H1 (cell line): ENCODE measurements around the gene CTCF. TPM values are rescaled to one million over a fixed set of nuclear protein-coding genes. Genes with fewer than 3 reads are reported as not detected.

Experiments
- CTCF ChIA-PET: fragments of 300-600 bp; sonication (Branson Sonifier 250); formaldehyde crosslinking; loops from one replicate; lab custom pipeline; 2021; ENCODE audit not compliant: partially characterized antibody; lab: Charles Lee
- POLR2A ChIA-PET: fragments of 300-600 bp; sonication (Branson Sonifier 250); formaldehyde crosslinking; loops from one replicate; lab custom pipeline; 2021; ENCODE audit warnings: inconsistent platforms; ENCODE audit not compliant: partially characterized antibody; lab: Charles Lee
- DNase-seq, 2 experiments: peaks; one replicate each; pipeline versions ENCODE4 v3.0.0 to v3.0.0-alpha.2; 2010 to 2022; ENCODE audit warnings: low spot score in 2 of 2, low read depth in 1 of 2, mixed read lengths in 1 of 2
- FAIRE-seq: peaks from 2 replicates; lab custom pipeline; 2011; peaks lifted over from hg19 to GRCh38; lab: Jason Lieb, UNC
- H2AFZ ChIP-seq: 2 replicates; pipeline ENCODE4 v1.8.1; 2012; ENCODE audit warnings: low read length, inconsistent platforms
- H2AK5ac ChIP-seq: 2 replicates; pipeline ENCODE4 v1.6.1; 2013; ENCODE audit warnings: low read depth, low read length
- H2BK120ac ChIP-seq: replicated peaks from 2 replicates; pipeline ENCODE3; 2013; ENCODE audit warnings: low read depth, low read length, inconsistent platforms
- H2BK12ac ChIP-seq: 2 replicates; pipeline ENCODE4 v1.6.1; 2013; ENCODE audit warnings: low read depth, low read length
- H2BK15ac ChIP-seq: 2 replicates; pipeline ENCODE4 v1.6.1; 2013; ENCODE audit warnings: low read length
- H2BK20ac ChIP-seq: 2 replicates; pipeline ENCODE4 v1.6.1; 2013; ENCODE audit warnings: low read length
- H2BK5ac ChIP-seq: 2 replicates; pipeline ENCODE4 v1.6.1; 2013; ENCODE audit warnings: low read depth, low read length
- H3K14ac ChIP-seq: 2 replicates; pipeline ENCODE4 v1.6.1; 2013; ENCODE audit warnings: inconsistent platforms; ENCODE audit not compliant: insufficient read length
- H3K18ac ChIP-seq: 2 replicates; pipeline ENCODE4 v1.6.1; 2013; ENCODE audit warnings: low read length; ENCODE audit errors: extremely low read depth
- H3K23ac ChIP-seq: 2 replicates; pipeline ENCODE4 v1.6.1; 2013; ENCODE audit warnings: inconsistent platforms; ENCODE audit not compliant: insufficient read length
- H3K23me2 ChIP-seq: 2 replicates; pipeline ENCODE4 v1.6.1; 2013; ENCODE audit warnings: low read depth, low read length
- H3K27ac ChIP-seq: 2 replicates; pipeline ENCODE4 v1.6.1; 2011; ENCODE audit warnings: low read depth, low read length, inconsistent platforms
- H3K27me3 ChIP-seq, 4 experiments: replicated peaks in 1 of 4; 1 replicate in 1 of 4; 2 replicates in 3 of 4; pipeline versions ENCODE4 v1.6.1 to v1.8.1; 2011 to 2013; ENCODE audit warnings: low read length in 3 of 4, mild to moderate bottlenecking in 3 of 4, inconsistent platforms in 2 of 4, mixed read lengths in 2 of 4, moderate library complexity in 1 of 4; ENCODE audit not compliant: control insufficient read depth in 3 of 4, insufficient read depth in 3 of 4; ENCODE audit errors: extremely low read depth in 1 of 4
- H3K36me3 ChIP-seq, 4 experiments: 2 replicates each; pipeline versions ENCODE4 v1.6.1 to v1.8.1; 2011 to 2013; ENCODE audit warnings: mild to moderate bottlenecking in 4 of 4, low read length in 3 of 4, moderate library complexity in 2 of 4, control low read depth in 1 of 4, inconsistent platforms in 1 of 4; ENCODE audit not compliant: insufficient read depth in 4 of 4, control insufficient read depth in 2 of 4
- H3K4ac ChIP-seq: replicated peaks from 2 replicates; pipeline ENCODE3; 2013; ENCODE audit warnings: low read length, low read depth, mixed read lengths, inconsistent platforms; ENCODE audit not compliant: insufficient read length
- H3K4me1 ChIP-seq, 4 experiments: replicated peaks in 1 of 4; 1 replicate in 1 of 4; 2 replicates in 3 of 4; pipeline versions ENCODE4 v1.6.1 to v1.8.1; 2011 to 2013; ENCODE audit warnings: low read length in 3 of 4, inconsistent platforms in 2 of 4, mixed read lengths in 1 of 4; ENCODE audit not compliant: insufficient read depth in 4 of 4, control insufficient read depth in 3 of 4
- H3K4me2 ChIP-seq, 2 experiments: 2 replicates each; pipeline versions ENCODE4 v1.6.1 to v1.8.1; 2011 to 2013; ENCODE audit warnings: low read depth in 2 of 2, low read length in 2 of 2, control low read depth in 1 of 2, inconsistent platforms in 1 of 2, mild to moderate bottlenecking in 1 of 2; ENCODE audit not compliant: insufficient read depth in 1 of 2
- H3K4me3 ChIP-seq, 4 experiments: fragments of 200-600, 300-600 bp in 1 of 4; sonication (generic), shearing (Covaris generic), sonication (Bioruptor Twin) in 1 of 4; 2 replicates each; pipeline versions ENCODE4 v1.5.1 to v1.8.1; 2011 to 2016; ENCODE audit warnings: low read length in 4 of 4, low read depth in 3 of 4, control low read depth in 2 of 4, inconsistent platforms in 2 of 4, mild to moderate bottlenecking in 2 of 4, mixed read lengths in 1 of 4, moderate library complexity in 1 of 4; ENCODE audit not compliant: insufficient read depth in 2 of 4; ENCODE audit errors: extremely low read depth in 1 of 4
- H3K56ac ChIP-seq: replicated peaks from 2 replicates; pipeline ENCODE3; 2013; ENCODE audit warnings: low read depth, mild to moderate bottlenecking, mixed read lengths, low read length, inconsistent platforms; ENCODE audit not compliant: insufficient read length
- H3K79me1 ChIP-seq: 2 replicates; pipeline ENCODE4 v1.6.1; 2013; ENCODE audit warnings: low read depth, low read length, control low read depth
- H3K79me2 ChIP-seq, 2 experiments: 2 replicates each; pipeline versions ENCODE4 v1.6.1 to v1.8.1; 2012 to 2013; ENCODE audit warnings: low read length in 2 of 2, mild to moderate bottlenecking in 2 of 2, inconsistent platforms in 1 of 2; ENCODE audit not compliant: insufficient read depth in 2 of 2, control insufficient read depth in 1 of 2
- H3K9ac ChIP-seq, 4 experiments: replicated peaks in 1 of 4; 1 replicate in 1 of 4; 2 replicates in 3 of 4; pipeline versions ENCODE4 v1.6.1 to v1.8.1; 2011 to 2013; ENCODE audit warnings: low read depth in 3 of 4, low read length in 3 of 4, control low read depth in 2 of 4, mild to moderate bottlenecking in 2 of 4, moderate library complexity in 2 of 4, inconsistent platforms in 1 of 4; ENCODE audit errors: extremely low read depth in 1 of 4
- H3K9me3 ChIP-seq, 2 experiments: 2 replicates each; pipeline versions ENCODE4 v1.6.1 to v1.8.1; 2012 to 2013; ENCODE audit warnings: mild to moderate bottlenecking in 2 of 2, moderate library complexity in 2 of 2, control low read depth in 1 of 2, inconsistent platforms in 1 of 2, low read depth in 1 of 2, low read length in 1 of 2, mixed read lengths in 1 of 2; ENCODE audit not compliant: insufficient read depth in 2 of 2
- H4K20me1 ChIP-seq, 2 experiments: replicated peaks in 1 of 2; 2 replicates each; pipeline versions ENCODE3 to v1.8.1; 2011 to 2013; ENCODE audit warnings: inconsistent platforms in 2 of 2, low read length in 2 of 2, mild to moderate bottlenecking in 1 of 2; ENCODE audit not compliant: insufficient read depth in 2 of 2, control insufficient read depth in 1 of 2
- H4K5ac ChIP-seq: 2 replicates; pipeline ENCODE4 v1.6.1; 2013; ENCODE audit warnings: low read length, low read depth, mixed read lengths, inconsistent platforms; ENCODE audit not compliant: insufficient read length
- H4K8ac ChIP-seq: 2 replicates; pipeline ENCODE4 v1.8.0; 2013; ENCODE audit warnings: mild to moderate bottlenecking, moderate library complexity, low read length, inconsistent platforms; ENCODE audit not compliant: insufficient read depth; ENCODE audit errors: extremely low read depth
- H4K91ac ChIP-seq: replicated peaks from 2 replicates; pipeline ENCODE3; 2013; ENCODE audit warnings: low read length, mixed read lengths, inconsistent platforms; ENCODE audit not compliant: insufficient read length
- CHD1 ChIP-seq: IDR thresholded peaks from 2 replicates; pipeline ENCODE4 v1.6.1; 2012; ENCODE audit warnings: low read depth, low read length, improper control_type of control experiment
- FOSL1 ChIP-seq: IDR thresholded peaks from 2 replicates; pipeline ENCODE4 v1.6.1; 2011; ENCODE audit warnings: mild to moderate bottlenecking, low read depth, low read length, moderate library complexity; ENCODE audit not compliant: insufficient read depth
- RNF2 ChIP-seq: fragments of 200-900, 300-1000 bp; sonication (generic); IDR thresholded peaks from 2 replicates; pipeline ENCODE4 v1.7.1; 2016; ENCODE audit warnings: borderline replicate concordance, low read depth, mild to moderate bottlenecking, antibody characterized with exemption, low read length; ENCODE audit not compliant: poor library complexity, severe bottlenecking; ENCODE audit errors: missing control alignments
- SAP30 ChIP-seq: fragments of 300-600 bp; sonication (generic); IDR thresholded peaks from 2 replicates; pipeline ENCODE4 v1.7.1; 2012; ENCODE audit warnings: low read length, moderate library complexity, mild to moderate bottlenecking, inconsistent platforms; ENCODE audit not compliant: insufficient read depth, insufficient replicate concordance
- SIN3A ChIP-seq, 2 experiments: IDR thresholded peaks in 1 of 2; conservative IDR thresholded peaks in 1 of 2; 2 replicates each; pipeline ENCODE4 v1.6.1; 2011 to 2012; ENCODE audit warnings: low read length in 2 of 2, improper control_type of control experiment in 1 of 2, low read depth in 1 of 2, mild to moderate bottlenecking in 1 of 2
- SIX5 ChIP-seq: IDR thresholded peaks from 2 replicates; pipeline ENCODE4 v1.6.1; 2011; ENCODE audit warnings: mild to moderate bottlenecking, low read depth, low read length
- SP4 ChIP-seq: IDR thresholded peaks from 2 replicates; pipeline ENCODE4 v1.6.1; 2012; ENCODE audit warnings: low read length, inconsistent platforms
- SUZ12 ChIP-seq: fragments of 200-600 bp; sonication (generic); IDR thresholded peaks from 2 replicates; pipeline ENCODE4 v1.6.1; 2012; ENCODE audit warnings: mild to moderate bottlenecking, inconsistent platforms, low read length, moderate library complexity, mixed read lengths
- TAF7 ChIP-seq: optimal IDR thresholded peaks from 2 replicates; pipeline ENCODE3; 2011; ENCODE audit warnings: low read depth, mild to moderate bottlenecking, inconsistent platforms, low read length, moderate library complexity, borderline replicate concordance
- USF2 ChIP-seq: IDR thresholded peaks from 2 replicates; pipeline ENCODE4 v1.6.1; 2011; ENCODE audit warnings: low read length, improper control_type of control experiment
- ZNF274 ChIP-seq: IDR thresholded peaks from 2 replicates; pipeline ENCODE4 v1.7.0; 2012; ENCODE audit warnings: low read length, borderline replicate concordance; ENCODE audit errors: extremely low read depth
- WGBS, 2 experiments: shearing (Covaris generic) in 1 of 2; methylation state at CpG; one replicate each; pipeline versions ENCODE4 v1.1.6 to v1.1.7; 2013 to 2015; ENCODE audit warnings: low lambda C conversion rate in 2 of 2, mixed read lengths in 2 of 2, inconsistent platforms in 1 of 2, low coverage in 1 of 2, missing lambda C conversion rate in 1 of 2; ENCODE audit not compliant: insufficient replicate concordance in 2 of 2, insufficient coverage in 1 of 2, insufficient read length in 1 of 2; ENCODE audit errors: extremely low coverage in 1 of 2, missing lambda C conversion rate in 1 of 2; 5-methylcytosine and 5-hydroxymethylcytosine counted together
- polyA plus RNA-seq, 7 experiments: library from polyadenylated mRNA; depleted of rRNA in 3 of 7; stranded (reverse) in 5 of 7; unstranded in 2 of 7; fragments of >200 nt in 5 of 7; fragments of 200-250 nt in 2 of 7; gene quantifications; 1 replicate in 5 of 7; 2 replicates in 1 of 7; 4 replicates in 1 of 7; pipeline versions ENCODE4 v1.2.1 to v1.2.3, GENCODE V29; 2011 to 2013; ENCODE audit warnings: missing spikeins in 2 of 7, mixed read lengths in 2 of 7
- total RNA-seq: library from RNA; stranded (reverse); fragmentation: NEBNext Ultra II Directional; extraction: Animal tissue kit (Norgen Biotek cat#: 25700); gene quantifications from 2 replicates; pipeline ENCODE4 v1.2.1, GENCODE V29; 2021
- TF ChIP-seq, protein P1 (sequence below): IDR thresholded peaks from 2 replicates; pipeline ENCODE4 v1.6.1; 2012; ENCODE audit warnings: inconsistent platforms

Gene CTCF
- total and polyA plus RNA-seq, 2 of the 8 experiments (the other 6 are each of a cell fraction or from before 2014, with no cell fraction given) = 32.4 to 66.0 TPM

- Histone ChIP-seq H3K27me3 (peaks cover 0 to 3% (median 0%) of the 10 kb centered on the region in 4 experiments; a peak in 2 of 7 replicates), H3K23me2 (peaks cover 23% of the 10 kb centered on the region), H2BK20ac (no peak overlapping the region), H2AK5ac (no peak overlapping the region), H3K9me3 (no peaks in the 10 kb centered on the region), H3K79me2 (no peaks in the 10 kb centered on the region), H4K5ac (no peak overlapping the region), H3K27ac (no peak overlapping the region), H2BK15ac (no peak overlapping the region), H3K4ac (no peak overlapping the region), H3K9ac (no peak overlapping the region), H3K56ac (no peak overlapping the region), H2BK5ac (no peak overlapping the region), H3K18ac (no peak overlapping the region), H3K14ac (no peak overlapping the region), H3K4me3 (no peak overlapping the region), H3K23ac (no peak overlapping the region), H4K20me1 (peaks cover 5 to 8% of the 10 kb centered on the region in 2 experiments), H3K79me1 (no peaks in the 10 kb centered on the region), H3K36me3 (no peaks in the 10 kb centered on the region), H2AFZ (no peak overlapping the region), H2BK12ac (no peak overlapping the region), H2BK120ac (no peak overlapping the region), H4K8ac (no peak overlapping the region), H3K4me1 (peaks cover 0 to 29% (median 20%) of the 10 kb centered on the region in 4 experiments; a peak in 5 of 7 replicates), H4K91ac (no peak overlapping the region), H3K4me2 (no peak overlapping the region)
- DNase-seq = no peak
- TF ChIP-seq SIX5 (no peak), FOSL1 (no peak), SIN3A (conservative IDR thresholded peaks at IDR 0.05 in 1 of 2, IDR thresholded peaks at IDR 0.05 in 1 of 2; ENCODE audit: low read depth in 1 of 2, low read length in 2 of 2) (no peak), TAF7 (no peak), SP4 (no peak), SAP30 (no peak), ZNF274 (no peak), USF2 (no peak), CHD1 (no peak), RNF2 (no peak), SUZ12 (no peak)
- TF ChIP-seq, protein P1, sequence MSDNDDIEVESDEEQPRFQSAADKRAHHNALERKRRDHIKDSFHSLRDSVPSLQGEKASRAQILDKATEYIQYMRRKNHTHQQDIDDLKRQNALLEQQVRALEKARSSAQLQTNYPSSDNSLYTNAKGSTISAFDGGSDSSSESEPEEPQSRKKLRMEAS = no peak
- FAIRE-seq = no peak
- 90% methylated on average over 7 of the region's 7 CpGs; no CpG with 5 or more reads in 1 of the 2 experiments for WGBS, 2 experiments
- ChIA-PET POLR2A (no interaction called here), CTCF (interaction anchor here (0.7 to 13.7 kb wide), 15 partner anchors 10 to 277 kb away, joined by 3 to 202 read pairs (median 6); partner anchors contain the start of genes CARMIL2, CTCF and RIPOR1)
Measured at GRCh38 chr16:67664871-67665270, 102.5 kb downstream of the CTCF start.
